ENCODE results near the gene CCL19. TPM values are rescaled to one million over a fixed set of nuclear protein-coding genes. Genes with fewer than 3 reads are reported as not detected.

The CCL19 gene
- total RNA-seq, 1 experiment from 2014 or later = not detected

DNA sequence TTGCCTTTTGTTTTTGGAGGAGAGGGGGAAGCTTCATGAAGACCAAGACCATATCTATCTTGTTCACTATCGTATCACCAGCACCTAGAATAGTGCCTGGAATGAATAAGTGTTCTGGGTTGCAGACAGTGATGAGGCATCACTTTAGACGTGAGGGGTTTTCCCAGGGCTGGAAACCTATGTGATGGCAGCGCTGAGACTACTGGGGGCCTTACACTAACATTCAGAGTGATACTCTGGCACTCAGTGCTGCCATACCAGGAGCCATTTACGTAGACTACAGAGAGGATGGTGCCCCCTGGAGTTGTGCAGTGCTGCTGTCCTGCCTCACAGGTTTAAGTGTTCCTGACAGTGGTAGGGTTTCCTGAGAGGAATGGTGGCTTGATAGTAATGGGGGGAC lies 6.9 kb downstream of the CCL19 start (continued):
- no peak for TF ChIP-seq TEAD4 (CRISPR knock-in tag; IDR thresholded peaks at IDR 0.05)

DNA sequence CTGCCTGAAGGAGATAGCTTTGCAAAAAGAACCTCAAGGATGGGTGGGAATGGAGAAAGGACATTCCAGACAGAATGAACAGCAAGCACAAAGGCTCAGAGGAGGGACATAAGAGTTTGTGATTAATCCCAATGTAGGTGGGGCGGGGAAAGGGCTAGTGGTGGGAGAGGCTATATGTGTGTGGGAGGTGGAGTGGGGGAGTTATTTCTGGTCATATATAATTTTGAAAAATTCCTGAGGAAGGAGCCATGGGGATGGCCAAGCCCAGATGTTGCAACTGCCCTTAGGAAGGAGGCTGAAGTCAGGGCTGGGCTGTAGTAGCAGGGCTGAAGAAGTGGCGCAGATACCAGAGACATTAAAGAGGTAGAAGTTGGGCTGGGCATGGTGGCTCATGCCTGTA lies 15.2 kb downstream of the CCL19 start:
- Mint-ChIP-seq H3K27me3 (ENCODE audit: low read depth) (peaks cover 3% of the 10 kb centered on the region; the same call in 1 of the 2 replicates), H3K9me3 (no peaks in the 10 kb centered on the region), H3K4me1 (peaks cover 5% of the 10 kb centered on the region), H3K27ac (no peak overlapping the region), H3K36me3 (no peaks in the 10 kb centered on the region), H3K4me3 (no peak overlapping the region)
- TF ChIP-seq HMGA2 (CRISPR knock-in tag; IDR thresholded peaks at IDR 0.05) = no peak
- TF ChIP-seq KAT7 (CRISPR knock-in tag; IDR thresholded peaks at IDR 0.05; ENCODE audit: borderline replicate concordance) = no peak
- no peak for TF ChIP-seq NFATC4 (CRISPR knock-in tag; IDR thresholded peaks at IDR 0.05)
- TF ChIP-seq, protein P1, sequence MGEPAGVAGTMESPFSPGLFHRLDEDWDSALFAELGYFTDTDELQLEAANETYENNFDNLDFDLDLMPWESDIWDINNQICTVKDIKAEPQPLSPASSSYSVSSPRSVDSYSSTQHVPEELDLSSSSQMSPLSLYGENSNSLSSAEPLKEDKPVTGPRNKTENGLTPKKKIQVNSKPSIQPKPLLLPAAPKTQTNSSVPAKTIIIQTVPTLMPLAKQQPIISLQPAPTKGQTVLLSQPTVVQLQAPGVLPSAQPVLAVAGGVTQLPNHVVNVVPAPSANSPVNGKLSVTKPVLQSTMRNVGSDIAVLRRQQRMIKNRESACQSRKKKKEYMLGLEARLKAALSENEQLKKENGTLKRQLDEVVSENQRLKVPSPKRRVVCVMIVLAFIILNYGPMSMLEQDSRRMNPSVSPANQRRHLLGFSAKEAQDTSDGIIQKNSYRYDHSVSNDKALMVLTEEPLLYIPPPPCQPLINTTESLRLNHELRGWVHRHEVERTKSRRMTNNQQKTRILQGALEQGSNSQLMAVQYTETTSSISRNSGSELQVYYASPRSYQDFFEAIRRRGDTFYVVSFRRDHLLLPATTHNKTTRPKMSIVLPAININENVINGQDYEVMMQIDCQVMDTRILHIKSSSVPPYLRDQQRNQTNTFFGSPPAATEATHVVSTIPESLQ (CRISPR knock-in tag; IDR thresholded peaks at IDR 0.05) = no peak
- TF ChIP-seq ZBTB21 (CRISPR knock-in tag; IDR thresholded peaks at IDR 0.05; ENCODE audit: borderline replicate concordance) = no peak
- no peak for TF ChIP-seq SP1 (CRISPR knock-in tag; conservative IDR thresholded peaks at IDR 0.05)
- TF ChIP-seq, protein P2, sequence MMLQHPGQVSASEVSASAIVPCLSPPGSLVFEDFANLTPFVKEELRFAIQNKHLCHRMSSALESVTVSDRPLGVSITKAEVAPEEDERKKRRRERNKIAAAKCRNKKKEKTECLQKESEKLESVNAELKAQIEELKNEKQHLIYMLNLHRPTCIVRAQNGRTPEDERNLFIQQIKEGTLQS (CRISPR knock-in tag; conservative IDR thresholded peaks at IDR 0.05) = no peak
- ChIA-PET POLR2A (interaction anchor here (1.0 to 1.5 kb wide), 2 partner anchors 25 to 98 kb away, joined by 3 read pairs; no protein-coding TSS in a partner anchor), CTCF (interaction anchor here (0.7 to 5.0 kb wide), 9 partner anchors 11 to 372 kb away, joined by 3 to 120 read pairs (median 4); partner anchors contain the start of genes CCL19, CCL27 and GALT)
- no peak for ATAC-seq
- DNase-seq (ENCODE audit: low spot score) = no peak

DNA sequence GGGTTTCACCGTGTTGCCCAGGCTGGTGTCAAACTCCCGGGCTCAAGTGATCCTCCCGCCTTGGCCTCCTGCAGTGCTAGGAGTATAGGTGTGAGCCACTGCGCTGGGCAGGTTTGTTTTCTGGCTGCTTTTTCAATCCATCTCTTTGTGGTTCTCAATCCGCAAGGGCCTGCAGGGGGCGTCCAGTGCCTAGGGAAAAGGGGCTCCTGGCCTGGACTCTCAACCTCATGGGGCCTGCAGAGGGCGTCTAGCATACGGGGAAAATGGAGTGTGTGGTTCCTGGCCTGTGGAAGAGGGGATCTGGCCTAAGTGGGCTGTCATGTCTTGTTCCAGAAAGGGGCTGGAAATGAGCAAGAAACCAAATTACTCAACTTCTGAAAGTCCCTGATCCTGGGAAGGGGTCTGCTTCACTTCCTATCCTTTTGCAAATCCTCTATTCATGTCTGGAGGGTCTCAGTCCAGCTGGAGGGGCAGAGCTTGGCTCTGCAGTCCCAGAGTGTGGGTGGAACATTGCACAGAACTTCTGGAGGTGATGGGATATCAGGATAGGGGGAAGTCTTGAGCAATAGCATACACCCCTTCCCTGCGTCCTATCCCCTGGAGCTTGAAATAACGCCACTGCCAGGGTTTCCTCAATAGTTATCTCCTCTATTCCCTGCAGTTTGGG lies 15.9 kb downstream of the CCL19 start:
- Mint-ChIP-seq H3K4me3 (no peak overlapping the region), H3K4me1 (peaks cover 5% of the 10 kb centered on the region), H3K36me3 (peaks cover 4% of the 10 kb centered on the region), H3K27me3 (ENCODE audit: low read depth) (peaks cover 6% of the 10 kb centered on the region; the same call in 1 of the 2 replicates), H3K27ac (no peak overlapping the region), H3K9me3 (peaks cover 5% of the 10 kb centered on the region; the same call in 1 of the 2 replicates)
- ChIA-PET CTCF (interaction anchor here (0.7 to 5.0 kb wide), 12 partner anchors 10 to 373 kb away, joined by 3 to 120 read pairs (median 4); partner anchors contain the start of genes CCL19, CCL27 and GALT), POLR2A (interaction anchor here (1.0 to 1.5 kb wide), 3 partner anchors 10 to 97 kb away, joined by 3 read pairs; no protein-coding TSS in a partner anchor)
- peak; percentile 99 for ATAC-seq
- TF ChIP-seq ZNF138 (CRISPR knock-in tag; conservative IDR thresholded peaks at IDR 0.05) (no peak), MYBL2 (CRISPR knock-in tag; IDR thresholded peaks at IDR 0.05) (no peak), NFE2L1 (CRISPR knock-in tag; IDR thresholded peaks at IDR 0.05) (no peak), SP1 (CRISPR knock-in tag; conservative IDR thresholded peaks at IDR 0.05) (peak; percentile 39; the same call in 1 of the 2 replicates), CREM (CRISPR knock-in tag; IDR thresholded peaks at IDR 0.05) (no peak)
- TF ChIP-seq, protein P3, sequence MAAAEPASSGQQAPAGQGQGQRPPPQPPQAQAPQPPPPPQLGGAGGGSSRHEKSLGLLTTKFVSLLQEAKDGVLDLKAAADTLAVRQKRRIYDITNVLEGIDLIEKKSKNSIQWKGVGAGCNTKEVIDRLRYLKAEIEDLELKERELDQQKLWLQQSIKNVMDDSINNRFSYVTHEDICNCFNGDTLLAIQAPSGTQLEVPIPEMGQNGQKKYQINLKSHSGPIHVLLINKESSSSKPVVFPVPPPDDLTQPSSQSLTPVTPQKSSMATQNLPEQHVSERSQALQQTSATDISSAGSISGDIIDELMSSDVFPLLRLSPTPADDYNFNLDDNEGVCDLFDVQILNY (CRISPR knock-in tag; IDR thresholded peaks at IDR 0.05) = no peak
- TF ChIP-seq, protein P4, sequence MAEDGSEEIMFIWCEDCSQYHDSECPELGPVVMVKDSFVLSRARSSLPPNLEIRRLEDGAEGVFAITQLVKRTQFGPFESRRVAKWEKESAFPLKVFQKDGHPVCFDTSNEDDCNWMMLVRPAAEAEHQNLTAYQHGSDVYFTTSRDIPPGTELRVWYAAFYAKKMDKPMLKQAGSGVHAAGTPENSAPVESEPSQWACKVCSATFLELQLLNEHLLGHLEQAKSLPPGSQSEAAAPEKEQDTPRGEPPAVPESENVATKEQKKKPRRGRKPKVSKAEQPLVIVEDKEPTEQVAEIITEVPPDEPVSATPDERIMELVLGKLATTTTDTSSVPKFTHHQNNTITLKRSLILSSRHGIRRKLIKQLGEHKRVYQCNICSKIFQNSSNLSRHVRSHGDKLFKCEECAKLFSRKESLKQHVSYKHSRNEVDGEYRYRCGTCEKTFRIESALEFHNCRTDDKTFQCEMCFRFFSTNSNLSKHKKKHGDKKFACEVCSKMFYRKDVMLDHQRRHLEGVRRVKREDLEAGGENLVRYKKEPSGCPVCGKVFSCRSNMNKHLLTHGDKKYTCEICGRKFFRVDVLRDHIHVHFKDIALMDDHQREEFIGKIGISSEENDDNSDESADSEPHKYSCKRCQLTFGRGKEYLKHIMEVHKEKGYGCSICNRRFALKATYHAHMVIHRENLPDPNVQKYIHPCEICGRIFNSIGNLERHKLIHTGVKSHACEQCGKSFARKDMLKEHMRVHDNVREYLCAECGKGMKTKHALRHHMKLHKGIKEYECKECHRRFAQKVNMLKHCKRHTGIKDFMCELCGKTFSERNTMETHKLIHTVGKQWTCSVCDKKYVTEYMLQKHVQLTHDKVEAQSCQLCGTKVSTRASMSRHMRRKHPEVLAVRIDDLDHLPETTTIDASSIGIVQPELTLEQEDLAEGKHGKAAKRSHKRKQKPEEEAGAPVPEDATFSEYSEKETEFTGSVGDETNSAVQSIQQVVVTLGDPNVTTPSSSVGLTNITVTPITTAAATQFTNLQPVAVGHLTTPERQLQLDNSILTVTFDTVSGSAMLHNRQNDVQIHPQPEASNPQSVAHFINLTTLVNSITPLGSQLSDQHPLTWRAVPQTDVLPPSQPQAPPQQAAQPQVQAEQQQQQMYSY (CRISPR knock-in tag; IDR thresholded peaks at IDR 0.05) = no peak
- TF ChIP-seq, protein P5, sequence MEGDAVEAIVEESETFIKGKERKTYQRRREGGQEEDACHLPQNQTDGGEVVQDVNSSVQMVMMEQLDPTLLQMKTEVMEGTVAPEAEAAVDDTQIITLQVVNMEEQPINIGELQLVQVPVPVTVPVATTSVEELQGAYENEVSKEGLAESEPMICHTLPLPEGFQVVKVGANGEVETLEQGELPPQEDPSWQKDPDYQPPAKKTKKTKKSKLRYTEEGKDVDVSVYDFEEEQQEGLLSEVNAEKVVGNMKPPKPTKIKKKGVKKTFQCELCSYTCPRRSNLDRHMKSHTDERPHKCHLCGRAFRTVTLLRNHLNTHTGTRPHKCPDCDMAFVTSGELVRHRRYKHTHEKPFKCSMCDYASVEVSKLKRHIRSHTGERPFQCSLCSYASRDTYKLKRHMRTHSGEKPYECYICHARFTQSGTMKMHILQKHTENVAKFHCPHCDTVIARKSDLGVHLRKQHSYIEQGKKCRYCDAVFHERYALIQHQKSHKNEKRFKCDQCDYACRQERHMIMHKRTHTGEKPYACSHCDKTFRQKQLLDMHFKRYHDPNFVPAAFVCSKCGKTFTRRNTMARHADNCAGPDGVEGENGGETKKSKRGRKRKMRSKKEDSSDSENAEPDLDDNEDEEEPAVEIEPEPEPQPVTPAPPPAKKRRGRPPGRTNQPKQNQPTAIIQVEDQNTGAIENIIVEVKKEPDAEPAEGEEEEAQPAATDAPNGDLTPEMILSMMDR (IDR thresholded peaks at IDR 0.05) = peak; percentile 52
- TF ChIP-seq, protein P6, sequence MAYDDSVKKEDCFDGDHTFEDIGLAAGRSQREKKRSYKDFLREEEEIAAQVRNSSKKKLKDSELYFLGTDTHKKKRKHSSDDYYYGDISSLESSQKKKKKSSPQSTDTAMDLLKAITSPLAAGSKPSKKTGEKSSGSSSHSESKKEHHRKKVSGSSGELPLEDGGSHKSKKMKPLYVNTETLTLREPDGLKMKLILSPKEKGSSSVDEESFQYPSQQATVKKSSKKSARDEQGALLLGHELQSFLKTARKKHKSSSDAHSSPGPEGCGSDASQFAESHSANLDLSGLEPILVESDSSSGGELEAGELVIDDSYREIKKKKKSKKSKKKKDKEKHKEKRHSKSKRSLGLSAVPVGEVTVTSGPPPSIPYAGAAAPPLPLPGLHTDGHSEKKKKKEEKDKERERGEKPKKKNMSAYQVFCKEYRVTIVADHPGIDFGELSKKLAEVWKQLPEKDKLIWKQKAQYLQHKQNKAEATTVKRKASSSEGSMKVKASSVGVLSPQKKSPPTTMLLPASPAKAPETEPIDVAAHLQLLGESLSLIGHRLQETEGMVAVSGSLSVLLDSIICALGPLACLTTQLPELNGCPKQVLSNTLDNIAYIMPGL (CRISPR knock-in tag; IDR thresholded peaks at IDR 0.05) = 0 out of 2 replicates have a peak, but pooled peaks have one; percentile 34
- peak; percentile 92 for DNase-seq (ENCODE audit: low spot score)

Data from WTC11 (cell line).